Natural killer cell (primary cell): Measurements from ENCODE around the gene CCDC50. TPM values are rescaled to one million over a fixed set of nuclear protein-coding genes. Genes with fewer than 3 reads are reported as not detected.

Experiments
- ATAC-seq, 3 donors: fragments of 150-1000 bp in 2 of 3; fragments of 200-7000 bp in 1 of 3; cut with Tn5 transposase; 1 replicate in 1 of 3; 2 replicates in 2 of 3; pipeline ENCODE4 v1.10.0; 2021; ENCODE audit warnings: mild to moderate bottlenecking in 2 of 3, moderate library complexity in 2 of 3
- DNase-seq, 2 donors: peaks; one replicate each; pipeline versions ENCODE4 v3.0.0 to v3.0.0-alpha.2; 2013 to 2021; ENCODE audit warnings: mixed read lengths in 1 of 2
- H3K27ac ChIP-seq: one replicate; pipeline ENCODE4 v1.5.1; 2013; ENCODE audit warnings: mild to moderate bottlenecking, low read length
- H3K27me3 ChIP-seq: one replicate; pipeline ENCODE4 v1.6.1; 2013; ENCODE audit warnings: low read length; ENCODE audit not compliant: control insufficient read depth, insufficient read depth
- H3K36me3 ChIP-seq: one replicate; pipeline ENCODE4 v1.6.1; 2013; ENCODE audit warnings: low read length; ENCODE audit not compliant: control insufficient read depth, insufficient read depth
- H3K4me1 ChIP-seq: one replicate; pipeline ENCODE4 v1.6.1; 2013; ENCODE audit warnings: low read length; ENCODE audit not compliant: control insufficient read depth, insufficient read depth
- H3K4me3 ChIP-seq: one replicate; pipeline ENCODE4 v1.5.1; 2013; ENCODE audit warnings: low read length
- H3K9me3 ChIP-seq: one replicate; pipeline ENCODE4 v1.6.1; 2013; ENCODE audit warnings: low read length; ENCODE audit not compliant: control insufficient read depth, insufficient read depth
- H3K27ac Mint-ChIP-seq, 2 donors: one replicate each; pipeline ENCODE4 v1.8.0; 2022; ENCODE audit warnings: mild to moderate bottlenecking in 2 of 2, mixed read lengths in 2 of 2, moderate library complexity in 1 of 2
- H3K27me3 Mint-ChIP-seq, 2 donors: one replicate each; pipeline ENCODE4 v1.8.0; 2022; ENCODE audit warnings: low read depth in 2 of 2, mixed read lengths in 2 of 2
- H3K36me3 Mint-ChIP-seq: one replicate; pipeline ENCODE4 v1.8.0; 2022; ENCODE audit warnings: mixed read lengths
- H3K4me1 Mint-ChIP-seq, 2 donors: one replicate each; pipeline ENCODE4 v1.8.0; 2022; ENCODE audit warnings: mixed read lengths in 2 of 2
- H3K4me3 Mint-ChIP-seq: one replicate; pipeline ENCODE4 v1.8.0; 2022; ENCODE audit warnings: mild to moderate bottlenecking, moderate library complexity, mixed read lengths
- H3K9me3 Mint-ChIP-seq, 2 donors: one replicate each; pipeline ENCODE4 v1.8.0; 2022; ENCODE audit warnings: mixed read lengths in 2 of 2
- CTCF ChIP-seq: fragments of 200-600 bp; IDR thresholded peaks from one replicate; pipeline ENCODE4 v1.8.0; 2022; ENCODE audit warnings: antibody characterized with exemption
- WGBS: methylation state at CpG from one replicate; pipeline ENCODE4 v1.1.7; 2013; ENCODE audit warnings: missing lambda C conversion rate; ENCODE audit not compliant: insufficient coverage; 5-methylcytosine and 5-hydroxymethylcytosine counted together
- intact Hi-C: fragments of 100-400 bp; cut with micrococcal nuclease; formaldehyde crosslinking; loops from one replicate; pipeline ENCODE4 v1.14.2; 2022
- total RNA-seq, 4 donors: library from RNA; stranded (reverse); fragments of 120-200 nt in 1 of 4; gene quantifications; one replicate each; pipeline versions ENCODE4 v1.2.3 to v1.2.4, GENCODE V29; 2013 to 2022

The CCDC50 gene
- total RNA-seq, 3 donors from 2014 or later (not counting 1 experiment from before 2014, with no cell fraction given) = 19.9 to 27.3 (median 22.6) TPM

DNA sequence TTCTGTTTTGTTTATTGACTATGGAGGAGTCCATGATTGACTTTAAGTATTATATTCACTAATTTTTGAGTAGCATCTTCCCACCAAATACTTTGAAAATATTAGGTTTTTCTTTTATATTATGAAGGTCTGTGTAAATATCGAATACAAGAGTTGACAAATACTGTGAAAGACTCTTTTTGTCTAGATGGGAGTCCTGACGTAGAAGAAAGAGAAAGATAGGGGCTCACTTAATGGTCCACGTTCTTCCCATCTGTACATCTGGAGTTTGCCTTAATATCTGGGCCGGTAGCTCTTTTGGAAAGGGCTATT is 8.9 kb downstream of the CCDC50 start:
- Histone ChIP-seq H3K27me3 (no peaks in the 10 kb centered on the region), H3K36me3 (no peaks in the 10 kb centered on the region), H3K4me3 (no peak overlapping the region), H3K27ac (no peak overlapping the region), H3K9me3 (no peaks in the 10 kb centered on the region), H3K4me1 (no peaks in the 10 kb centered on the region)
- peaks cover 11 to 15% of the 10 kb centered on the region in 2 donors for H3K4me1 Mint-ChIP-seq
- 86% methylated on average over 4 of the region's 4 CpGs for WGBS
- H3K27me3 Mint-ChIP-seq = no peaks in the 10 kb centered on the region
- H3K4me3 Mint-ChIP-seq = no peak overlapping the region
- TF ChIP-seq CTCF = no peak
- H3K27ac Mint-ChIP-seq = no peak overlapping the region
- intact Hi-C loops = no loop called here
- no peaks in the 10 kb centered on the region for H3K36me3 Mint-ChIP-seq
- no peak for ATAC-seq
- DNase-seq = no peak
- H3K9me3 Mint-ChIP-seq = no peaks in the 10 kb centered on the region

DNA sequence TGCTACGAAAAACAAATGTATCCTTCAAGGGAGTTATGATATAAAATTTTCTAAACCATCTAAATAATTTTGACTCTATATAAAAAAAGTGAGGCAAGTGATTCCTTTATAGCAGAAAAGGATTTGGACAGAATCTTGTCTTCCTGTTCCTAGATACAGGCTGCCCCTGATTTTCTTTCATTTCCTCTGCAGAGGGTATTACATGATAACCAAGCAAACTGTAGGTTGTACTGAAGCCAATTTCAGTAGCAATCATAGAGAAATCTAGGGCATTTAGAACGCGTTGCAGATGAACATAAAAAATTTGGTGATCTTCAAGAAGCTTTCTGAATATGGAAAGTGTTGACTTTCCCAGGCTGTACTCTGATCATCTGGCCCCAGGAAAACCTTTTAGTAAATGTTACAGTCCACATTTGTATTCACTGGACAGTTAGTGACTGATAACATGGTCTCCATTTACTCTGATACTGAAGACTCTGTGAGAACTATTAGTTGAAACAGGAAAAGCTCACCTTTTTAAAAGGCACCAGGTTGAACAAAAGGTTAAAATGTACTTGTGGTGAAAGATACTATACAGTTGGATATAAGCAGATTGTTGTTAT is 10.2 kb downstream of the CCDC50 start:
- H3K27ac Mint-ChIP-seq = no peak overlapping the region
- no peaks in the 10 kb centered on the region for H3K36me3 ChIP-seq
- H3K4me1 ChIP-seq = no peaks in the 10 kb centered on the region
- H3K27me3 ChIP-seq = no peaks in the 10 kb centered on the region
- peaks cover 13 to 17% of the 10 kb centered on the region in 2 donors for H3K4me1 Mint-ChIP-seq
- no peaks in the 10 kb centered on the region for H3K9me3 Mint-ChIP-seq
- no peak overlapping the region for H3K4me3 Mint-ChIP-seq
- no peak for TF ChIP-seq CTCF
- H3K27me3 Mint-ChIP-seq = no peaks in the 10 kb centered on the region
- no peaks in the 10 kb centered on the region for H3K36me3 Mint-ChIP-seq
- no peak overlapping the region for H3K27ac ChIP-seq
- ATAC-seq = no peak
- intact Hi-C loops = no loop called here
- WGBS = 81% methylated on average over 2 of the region's 3 CpGs
- no peak overlapping the region for H3K4me3 ChIP-seq
- no peak for DNase-seq
- no peaks in the 10 kb centered on the region for H3K9me3 ChIP-seq

DNA sequence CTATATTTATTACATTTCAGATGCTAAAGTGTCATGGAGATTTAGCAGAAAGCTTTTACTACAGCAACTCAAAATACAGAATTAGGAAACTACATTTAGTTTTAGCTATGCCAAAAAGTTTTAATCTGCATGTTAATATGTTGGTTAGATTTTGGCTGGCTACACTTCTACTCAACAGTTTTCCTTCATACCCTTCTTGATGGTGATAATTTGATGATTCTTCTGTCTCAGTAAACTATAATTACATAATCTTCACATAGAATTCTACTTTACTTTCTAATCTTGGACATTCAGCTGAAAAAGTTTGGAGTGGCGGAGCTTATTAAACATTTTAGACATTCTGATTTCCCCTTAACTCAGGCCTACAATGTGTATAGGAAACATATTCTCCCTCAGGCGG is 11.2 kb downstream of the CCDC50 start:
- Mint-ChIP-seq H3K4me3 (no peak overlapping the region), H3K9me3 (no peaks in the 10 kb centered on the region), H3K27me3 (no peaks in the 10 kb centered on the region), H3K4me1 (peaks cover 13 to 17% of the 10 kb centered on the region in 2 donors), H3K27ac (no peak overlapping the region), H3K36me3 (no peaks in the 10 kb centered on the region)
- H3K4me3 ChIP-seq = no peak overlapping the region
- no peak for TF ChIP-seq CTCF
- H3K9me3 ChIP-seq = no peaks in the 10 kb centered on the region
- H3K27ac ChIP-seq = no peak overlapping the region
- no peaks in the 10 kb centered on the region for H3K27me3 ChIP-seq
- ATAC-seq (no peak), DNase-seq (no peak)
- WGBS = 88% methylated on average over 1 of the region's 2 CpGs
- H3K4me1 ChIP-seq = no peaks in the 10 kb centered on the region
- intact Hi-C loops = no loop called here
- H3K36me3 ChIP-seq = no peaks in the 10 kb centered on the region

DNA sequence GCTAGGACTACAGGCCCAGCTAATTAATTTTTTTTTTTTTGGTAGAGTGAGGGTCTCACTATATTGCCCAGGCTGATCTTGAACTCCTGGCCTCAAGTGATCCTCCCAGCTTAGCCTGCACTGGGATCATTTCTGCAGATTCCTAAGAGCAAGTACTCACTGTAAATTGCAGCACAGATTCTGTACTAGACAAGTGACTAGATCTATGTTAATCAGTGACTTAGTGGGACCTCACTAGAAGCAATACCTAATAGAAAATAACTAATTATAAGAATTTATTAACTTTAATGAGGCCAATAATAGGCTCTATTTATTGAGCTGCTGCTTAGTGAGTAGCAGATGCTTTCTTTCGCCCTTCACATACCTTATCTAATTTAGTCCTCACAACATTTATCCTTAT is 11.8 kb downstream of the CCDC50 start:
- no peaks in the 10 kb centered on the region for H3K9me3 Mint-ChIP-seq
- no peaks in the 10 kb centered on the region for H3K4me1 ChIP-seq
- H3K36me3 Mint-ChIP-seq = no peaks in the 10 kb centered on the region
- H3K36me3 ChIP-seq = no peaks in the 10 kb centered on the region
- no peak overlapping the region for H3K27ac Mint-ChIP-seq
- H3K27me3 ChIP-seq = no peaks in the 10 kb centered on the region
- WGBS = 80% methylated on average over 1 of the region's 1 CpG
- TF ChIP-seq CTCF = no peak
- no peaks in the 10 kb centered on the region for H3K27me3 Mint-ChIP-seq
- intact Hi-C loops = no loop called here
- no peak for ATAC-seq
- H3K27ac ChIP-seq = no peak overlapping the region
- no peak for DNase-seq
- no peak overlapping the region for H3K4me3 Mint-ChIP-seq
- H3K9me3 ChIP-seq = no peaks in the 10 kb centered on the region
- H3K4me1 Mint-ChIP-seq = peaks cover 16 to 17% of the 10 kb centered on the region in 2 donors
- H3K4me3 ChIP-seq = no peak overlapping the region
